Measurements from ENCODE around the gene HNRNPCL4.
"Not testable (repeated sequence)": the region's sequence is repeated elsewhere in the genome, so short reads cannot be mapped to it uniquely, and the experiment has no call there.

Gene HNRNPCL4

GRCh38 chr1:13165531-13165930, at the start of gene HNRNPCL4:
Gene HNRNPCL4, minus strand, starts transcription at chr1:13165631. Its CDS starts 164 bp downstream, at chr1:13165467.
- DNase-seq (ENCODE audit: low spot score): not testable (repeated sequence)

- DNase-seq (ENCODE audit: low spot score): not testable (repeated sequence)
Measured at GRCh38 chr1:13208712-13209111, 43.3 kb upstream of the HNRNPCL4 start.

- DNase-seq (ENCODE audit: low spot score): not testable (repeated sequence)
Measured at GRCh38 chr1:13201309-13201708, 35.9 kb upstream of the HNRNPCL4 start, which contains the start of gene PRAMEF13. Gene PRAMEF13, minus strand, starts transcription at chr1:13201409. Its CDS starts 1,820 bp downstream, at chr1:13199589.

- not testable (repeated sequence) for DNase-seq (ENCODE audit: low spot score)
Measured at GRCh38 chr1:13171548-13171947, 6.1 kb upstream of the HNRNPCL4 start, which contains the start of gene PRAMEF9. Gene PRAMEF9, plus strand, starts transcription at chr1:13171848. Its CDS starts 3,433 bp downstream, at chr1:13175281.

GRCh38 chr1:13155909-13156308, 9.5 kb downstream of the HNRNPCL4 start, which contains the start of gene PRAMEF26:
Gene PRAMEF26, minus strand, starts transcription at chr1:13156009. Its CDS starts 2,914 bp downstream, at chr1:13153095.
- DNase-seq (ENCODE audit: low spot score): not testable (repeated sequence)

GRCh38 chr1:13116754-13117153, 48.7 kb downstream of the HNRNPCL4 start, which contains the start of gene HNRNPCL2:
Gene HNRNPCL2, minus strand, starts transcription at chr1:13116854. Its CDS starts 454 bp downstream, at chr1:13116400.
- DNase-seq (ENCODE audit: low spot score): not testable (repeated sequence)
